Measurements from ENCODE around the gene P3H2.

P3H2 gene

GRCh38 chr3:190125436-190126068, 4.9 kb upstream of the P3H2 start:
- DNase-seq, result no peak

GRCh38 chr3:190124067-190124466, 3.4 kb upstream of the P3H2 start:
- no peak for DNase-seq

- DNase-seq, result no peak
These were observed 1.6 kb upstream of the P3H2 start for GRCh38 chr3:190122198-190122771.

GRCh38 chr3:190121383-190121782, 686 bp upstream of the P3H2 start:
- DNase-seq, result no peak

- DNase-seq, result no peak
These were observed 322 bp upstream of the P3H2 start for GRCh38 chr3:190121061-190121377.

GRCh38 chr3:190119461-190120268, 1.0 kb downstream of the P3H2 start:
- DNase-seq, result no peak

GRCh38 chr3:190118438-190118837, 2.3 kb downstream of the P3H2 start:
- no peak for DNase-seq

GRCh38 chr3:190117981-190118380, 2.7 kb downstream of the P3H2 start:
- DNase-seq, result no peak

GRCh38 chr3:190116551-190117067, 4.1 kb downstream of the P3H2 start:
- no peak for DNase-seq

GRCh38 chr3:190110826-190111225, 9.9 kb downstream of the P3H2 start:
- no peak for DNase-seq

GRCh38 chr3:190109441-190109840, 11.3 kb downstream of the P3H2 start:
- no peak for DNase-seq

GRCh38 chr3:190108804-190109203, 11.9 kb downstream of the P3H2 start:
- DNase-seq, result no peak

GRCh38 chr3:190105876-190106275, 14.8 kb downstream of the P3H2 start:
- no peak for DNase-seq

GRCh38 chr3:190101320-190102011, 19.2 kb downstream of the P3H2 start:
- DNase-seq, result no peak

- DNase-seq, result no peak
These were observed 21.6 kb downstream of the P3H2 start for GRCh38 chr3:190099099-190099498.

- DNase-seq, result no peak
These were observed 23.1 kb downstream of the P3H2 start for GRCh38 chr3:190097617-190098016.

- DNase-seq, result no peak
These were observed 23.7 kb downstream of the P3H2 start for GRCh38 chr3:190097025-190097424.

GRCh38 chr3:190096345-190096744, 24.4 kb downstream of the P3H2 start:
- DNase-seq, result no peak

GRCh38 chr3:190094160-190094718, 26.5 kb downstream of the P3H2 start:
- peak; percentile 50 for DNase-seq

GRCh38 chr3:190092250-190092649, 28.4 kb downstream of the P3H2 start:
- no peak for DNase-seq

- DNase-seq, result peak; percentile 60
These were observed 31.0 kb downstream of the P3H2 start for GRCh38 chr3:190089711-190090110.

GRCh38 chr3:190088890-190089289, 31.8 kb downstream of the P3H2 start:
- DNase-seq, result no peak

- no peak for DNase-seq
These were observed 34.5 kb downstream of the P3H2 start for GRCh38 chr3:190086191-190086590.
